Measurements from ENCODE around the gene ENTPD3. TPM values are rescaled to one million over a fixed set of nuclear protein-coding genes. Genes with fewer than 3 reads are reported as not detected.

ENTPD3 gene
- total RNA-seq (2022; extraction: Qiagen RNA extraction; ENCODE audit: low read depth), result 0.05 to 0.10 TPM in 2 of 5 replicates, not detected in the others

GRCh38 chr3:40387001-40387894, at the start of gene ENTPD3:
ENTPD3 (plus strand) TSS chr3:40387184; CDS start chr3:40388058, 874 bp downstream.

GRCh38 chr3:40456940-40457823, 70.2 kb downstream of the ENTPD3 start, which contains the start of gene RPL14:
RPL14 (plus strand) TSS chr3:40457339; CDS start chr3:40457472, 133 bp downstream.

DNA sequence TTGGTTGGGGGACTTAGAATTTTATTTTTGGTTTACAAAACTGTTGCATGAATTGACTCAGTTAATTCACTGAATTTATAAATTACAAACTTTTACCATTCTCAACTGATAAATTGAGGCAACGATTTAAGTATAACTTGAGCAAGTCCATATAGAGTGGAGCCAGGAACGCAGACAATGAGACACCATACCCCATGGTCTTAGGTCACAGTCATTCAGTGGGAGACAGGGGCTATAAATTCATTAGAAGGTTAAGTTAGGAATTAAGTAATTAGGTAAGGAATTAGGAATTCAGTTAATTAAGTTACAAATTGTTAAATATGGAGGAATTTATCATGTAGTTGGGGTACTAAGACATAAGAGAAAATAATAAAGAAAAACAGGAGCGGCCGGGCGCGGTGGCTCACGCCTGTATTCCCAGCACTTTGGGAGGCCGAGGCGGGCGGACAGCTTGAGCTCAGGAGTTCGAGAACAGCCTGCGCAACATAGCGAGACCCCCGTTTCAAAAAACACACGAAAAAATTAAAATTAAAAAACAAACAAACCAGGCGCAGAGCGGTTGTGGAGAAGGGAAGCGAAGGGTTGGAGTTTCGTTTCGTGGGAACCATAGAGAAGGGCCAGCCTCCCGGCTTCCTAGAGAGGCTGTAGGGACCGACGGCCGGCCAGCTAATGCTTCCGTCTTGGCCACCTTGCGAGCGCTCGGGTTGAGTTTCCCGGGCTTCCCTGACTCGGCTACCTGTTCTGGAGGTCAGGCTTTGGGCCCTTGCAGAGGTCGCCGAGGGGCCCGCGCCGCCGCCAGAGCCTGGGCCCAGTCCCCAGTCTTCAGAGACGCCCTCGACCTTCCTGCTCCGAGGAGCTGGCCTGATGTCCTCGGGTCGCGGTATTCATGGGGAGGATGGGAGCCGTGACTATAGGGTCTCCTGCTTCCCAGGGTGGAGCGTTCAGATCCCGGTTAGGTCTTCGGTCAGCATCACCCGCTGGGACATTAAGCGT, 89.8 kb downstream of the ENTPD3 start, which contains the start of gene ZNF619:
Gene ZNF619 (plus strand): TSS at position 645 of the 993 bp plus-strand sequence. CDS start 858 bp downstream, outside the sequence.

Other genes starting within 250 kb of the ENTPD3 start
- gene EIF1B, start 77.5 kb upstream of the ENTPD3 start, total RNA-seq (2022; extraction: Qiagen RNA extraction; ENCODE audit: low read depth), result 50.7 to 59.8 TPM (median 56.8 TPM) in 5 replicates
- 718 to 807 TPM (median 726 TPM) in 5 replicates for gene RPL14, start 70.2 kb downstream of the ENTPD3 start, total RNA-seq (2022; extraction: Qiagen RNA extraction; ENCODE audit: low read depth)
- 1.3 to 2.4 TPM (median 2.0 TPM) in 5 replicates for gene ZNF619, start 89.9 kb downstream of the ENTPD3 start, total RNA-seq (2022; extraction: Qiagen RNA extraction; ENCODE audit: low read depth)
- gene ZNF620, start 118.9 kb downstream of the ENTPD3 start, total RNA-seq (2022; extraction: Qiagen RNA extraction; ENCODE audit: low read depth), result 1.0 to 2.0 TPM (median 1.4 TPM) in 5 replicates
- 5.7 to 6.9 TPM (median 6.7 TPM) in 5 replicates for gene ZNF621, start 137.8 kb downstream of the ENTPD3 start, total RNA-seq (2022; extraction: Qiagen RNA extraction; ENCODE audit: low read depth)

All from A549 treated with GW870086 at 1 μM for 4 hours (cell line).